ENCODE results near the gene NFIA.

- TF ChIP-seq CTCF (IDR thresholded peaks at IDR 0.05), result no peak
- no peak for TF ChIP-seq EZH2 (IDR thresholded peaks at IDR 0.05; ENCODE audit: borderline replicate concordance, insufficient read depth, low read depth, low read length, poor library complexity, severe bottlenecking)
Measured at GRCh38 chr1:61204528-61204927, 122.2 kb downstream of the NFIA start.

All from B cell (primary cell).